Panc1 (cell line): ENCODE measurements around the gene GEMIN4. TPM values are rescaled to one million over a fixed set of nuclear protein-coding genes. Genes with fewer than 3 reads are reported as not detected.

Experiments
- ATAC-seq: fragments of 200-7000 bp; cut with Tn5 transposase; 2 replicates; pipeline ENCODE4 v1.9.1; 2020; ENCODE audit warnings: mild to moderate bottlenecking, moderate library complexity
- BruUV-seq: library from RNA; stranded (reverse); fragments of 400-500 nt; replicated peaks from 2 replicates; lab custom pipeline; 2021; lab: Mats Ljungman, UMichigan
- CTCF ChIA-PET: fragments of 300-600 bp; sonication (Branson Sonifier 250); formaldehyde crosslinking; loops from one replicate; lab custom pipeline; 2022; ENCODE audit warnings: antibody characterized with exemption; lab: Charles Lee
- POLR2A ChIA-PET: fragments of 300-600 bp; sonication (Branson Sonifier 250); formaldehyde crosslinking; loops from one replicate; lab custom pipeline; 2022; ENCODE audit warnings: antibody characterized with exemption; lab: Charles Lee
- DNase-seq: peaks from one replicate; pipeline ENCODE4 v3.0.0-alpha.2; 2010; ENCODE audit warnings: low read depth, low spot score
- H3K27ac ChIP-seq: 2 replicates; pipeline ENCODE4 v1.5.1; 2011; ENCODE audit warnings: mild to moderate bottlenecking, low read length, inconsistent platforms
- H3K27me3 ChIP-seq: fragments of 200-500 bp; sonication (Bioruptor generic); 2 replicates; pipeline ENCODE4 v1.6.0; 2014; ENCODE audit warnings: low read length, inconsistent platforms; ENCODE audit not compliant: control insufficient read depth, insufficient read depth
- H3K36me3 ChIP-seq: fragments of 200-500 bp; sonication (Bioruptor generic); 2 replicates; pipeline ENCODE4 v1.5.1; 2014; ENCODE audit warnings: inconsistent platforms, mild to moderate bottlenecking, low read length, moderate library complexity; ENCODE audit not compliant: control insufficient read depth, insufficient read depth
- H3K4me1 ChIP-seq: 2 replicates; pipeline ENCODE4 v1.5.1; 2011; ENCODE audit warnings: inconsistent platforms, mild to moderate bottlenecking, low read length, moderate library complexity; ENCODE audit not compliant: control insufficient read depth, insufficient read depth
- H3K4me3 ChIP-seq, 2 experiments: 2 replicates each; pipeline ENCODE4 v1.5.1; 2011 to 2012; ENCODE audit warnings: low read depth in 2 of 2, low read length in 2 of 2, mild to moderate bottlenecking in 2 of 2, inconsistent platforms in 1 of 2, moderate library complexity in 1 of 2
- H3K9me3 ChIP-seq: fragments of 200-500 bp; sonication (Bioruptor generic); 2 replicates; pipeline ENCODE4 v1.5.1; 2014; ENCODE audit warnings: low read depth, mild to moderate bottlenecking, inconsistent platforms, low read length, moderate library complexity; ENCODE audit not compliant: control insufficient read depth, insufficient read depth
- POLR2AphosphoS5 ChIP-seq: IDR thresholded peaks from 2 replicates; pipeline ENCODE4 v1.6.1; 2012; ENCODE audit warnings: mild to moderate bottlenecking, low read depth, low read length, moderate library complexity
- REST ChIP-seq, 2 experiments: IDR thresholded peaks; 2 replicates each; pipeline ENCODE4 v1.6.1; 2011 to 2012; ENCODE audit warnings: low read depth in 2 of 2, control low read depth in 1 of 2, low read length in 1 of 2, mild to moderate bottlenecking in 1 of 2, moderate library complexity in 1 of 2; ENCODE audit not compliant: insufficient read depth in 1 of 2
- SIN3A ChIP-seq: IDR thresholded peaks from 2 replicates; pipeline ENCODE4 v1.6.1; 2012; ENCODE audit warnings: low read depth, mild to moderate bottlenecking, low read length, moderate library complexity, borderline replicate concordance; ENCODE audit not compliant: insufficient read depth
- TCF7L2 ChIP-seq: IDR thresholded peaks from 2 replicates; pipeline ENCODE4 v1.6.1; 2011; ENCODE audit warnings: mild to moderate bottlenecking, low read depth, low read length, inconsistent platforms
- in situ Hi-C: cut with HindIII; loops from 2 replicates; pipeline ENCODE4 v1.10.0; 2016; ENCODE audit warnings: low sequenced_read_pairs, low pct_unique_long_range_greater_than_20kb
- intact Hi-C: fragments of 100-400 bp; cut with micrococcal nuclease; formaldehyde crosslinking; loops from one replicate; pipeline ENCODE4 v1.10.0; 2022; ENCODE audit not compliant: unreplicated experiment
- total RNA-seq: library from RNA; stranded (reverse); gene quantifications from one replicate; pipeline ENCODE4 v1.2.1, GENCODE V29; 2021; ENCODE audit not compliant: unreplicated experiment
- TF ChIP-seq, protein P1 (sequence below): fragments of 450-650 bp; IDR thresholded peaks from 2 replicates; pipeline ENCODE4 v1.5.1; 2017; ENCODE audit warnings: mild to moderate bottlenecking

Gene GEMIN4
- total RNA-seq, 1 experiment from 2014 or later, result 34.9 TPM

GRCh38 chr17:745406-745805, 6.7 kb downstream of the GEMIN4 start:
- no peak for DNase-seq
- intact Hi-C loops, result no loop called here
- no peak for ATAC-seq
- Histone ChIP-seq H3K36me3 (peaks cover 6% of the 10 kb centered on the region), H3K9me3 (no peaks in the 10 kb centered on the region), H3K27ac (no peak overlapping the region), H3K27me3 (no peaks in the 10 kb centered on the region), H3K4me1 (no peaks in the 10 kb centered on the region), H3K4me3 (no peak overlapping the region)
- ChIA-PET CTCF (no interaction called here), POLR2A (no interaction called here)
- no TSS peak for BruUV-seq
- in situ Hi-C loops, result no loop called here
- no peak for TF ChIP-seq SIN3A
- no peak for TF ChIP-seq POLR2AphosphoS5
- TF ChIP-seq REST (IDR thresholded peaks at IDR 0.05; ENCODE audit: insufficient read depth in 1 of 2, low read depth in 2 of 2, low read length in 1 of 2), result no peak
- TF ChIP-seq TCF7L2, result no peak
- TF ChIP-seq, protein P1, sequence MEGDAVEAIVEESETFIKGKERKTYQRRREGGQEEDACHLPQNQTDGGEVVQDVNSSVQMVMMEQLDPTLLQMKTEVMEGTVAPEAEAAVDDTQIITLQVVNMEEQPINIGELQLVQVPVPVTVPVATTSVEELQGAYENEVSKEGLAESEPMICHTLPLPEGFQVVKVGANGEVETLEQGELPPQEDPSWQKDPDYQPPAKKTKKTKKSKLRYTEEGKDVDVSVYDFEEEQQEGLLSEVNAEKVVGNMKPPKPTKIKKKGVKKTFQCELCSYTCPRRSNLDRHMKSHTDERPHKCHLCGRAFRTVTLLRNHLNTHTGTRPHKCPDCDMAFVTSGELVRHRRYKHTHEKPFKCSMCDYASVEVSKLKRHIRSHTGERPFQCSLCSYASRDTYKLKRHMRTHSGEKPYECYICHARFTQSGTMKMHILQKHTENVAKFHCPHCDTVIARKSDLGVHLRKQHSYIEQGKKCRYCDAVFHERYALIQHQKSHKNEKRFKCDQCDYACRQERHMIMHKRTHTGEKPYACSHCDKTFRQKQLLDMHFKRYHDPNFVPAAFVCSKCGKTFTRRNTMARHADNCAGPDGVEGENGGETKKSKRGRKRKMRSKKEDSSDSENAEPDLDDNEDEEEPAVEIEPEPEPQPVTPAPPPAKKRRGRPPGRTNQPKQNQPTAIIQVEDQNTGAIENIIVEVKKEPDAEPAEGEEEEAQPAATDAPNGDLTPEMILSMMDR, result no peak

DNA sequence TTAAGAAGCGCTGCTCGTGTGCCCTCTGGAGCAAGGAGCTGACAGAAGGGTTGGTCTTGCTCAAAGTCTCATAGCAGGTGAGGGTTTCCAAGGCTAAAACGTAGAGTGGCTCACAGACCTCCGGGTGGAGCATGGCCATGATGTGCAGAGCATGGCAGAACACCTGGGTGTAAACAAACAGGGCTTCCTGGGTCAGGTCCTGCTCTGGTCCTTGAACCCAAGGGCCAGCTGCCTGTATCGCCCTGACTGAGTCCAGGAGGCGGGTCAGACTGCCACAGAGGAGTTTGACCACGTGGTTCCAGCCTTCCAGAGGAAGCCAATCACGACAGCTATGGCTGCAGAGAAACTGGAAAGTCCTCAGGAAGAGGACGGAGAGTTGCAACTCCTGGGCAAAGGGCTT, 7.1 kb downstream of the GEMIN4 start:
- Histone ChIP-seq H3K9me3 (no peaks in the 10 kb centered on the region), H3K36me3 (peaks cover 6% of the 10 kb centered on the region), H3K4me1 (no peaks in the 10 kb centered on the region), H3K27me3 (no peaks in the 10 kb centered on the region), H3K4me3 (no peak overlapping the region), H3K27ac (no peak overlapping the region)
- no peak for DNase-seq
- TF ChIP-seq REST (IDR thresholded peaks at IDR 0.05; ENCODE audit: insufficient read depth in 1 of 2, low read depth in 2 of 2, low read length in 1 of 2), result no peak
- no peak for TF ChIP-seq POLR2AphosphoS5
- TF ChIP-seq, protein P1, result no peak
- in situ Hi-C loops (no loop called here), intact Hi-C loops (no loop called here)
- POLR2A ChIA-PET, result no interaction called here
- no TSS peak for BruUV-seq
- CTCF ChIA-PET, result no interaction called here
- no peak for ATAC-seq
